Right renal pelvis (tissue), 4 donors: ENCODE measurements around the gene DENND1A. TPM values are rescaled to one million over a fixed set of nuclear protein-coding genes. Genes with fewer than 3 reads are reported as not detected.
"Not testable (repeated sequence)": the region's sequence is repeated elsewhere in the genome, so short reads cannot be mapped to it uniquely, and the experiment has no call there.

Source experiments
- DNase-seq, 4 donors: peaks; one replicate each; pipeline ENCODE4 v3.0.0-alpha.2; 2013; ENCODE audit warnings: low read depth in 4 of 4, low spot score in 3 of 4, missing footprints in 1 of 4
- polyA plus RNA-seq, 4 donors: library from polyadenylated mRNA; unstranded; fragments of 120-200 nt; gene quantifications; one replicate each; pipeline ENCODE4 v1.2.1, GENCODE V29; 2013; ENCODE audit not compliant: insufficient read length in 4 of 4

DENND1A gene
- polyA plus RNA-seq, 4 donors, result 21.3 to 24.4 (median 23.3) TPM

- no peak for DNase-seq
Measured at GRCh38 chr9:123823194-123823947, 106.6 kb downstream of the DENND1A start.

DNA sequence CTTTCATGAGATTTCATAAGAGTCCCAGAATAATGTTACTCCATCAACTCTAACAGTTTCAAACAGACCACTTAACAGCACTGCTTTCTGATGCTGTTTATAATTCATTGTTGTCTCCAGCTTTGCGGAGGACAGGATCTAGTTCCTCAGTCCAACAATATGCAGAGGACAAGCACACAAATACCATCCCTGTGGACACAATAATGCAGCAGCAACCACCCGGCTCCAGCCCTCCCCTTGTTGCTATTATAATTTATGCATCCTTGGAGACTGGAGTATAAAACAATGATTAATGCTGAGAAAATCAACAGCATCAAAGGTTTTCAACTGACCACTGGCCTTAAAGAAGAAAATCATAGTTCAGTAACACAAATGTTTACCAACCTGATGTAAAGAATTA, 108.3 kb downstream of the DENND1A start:
- no peak for DNase-seq

- DNase-seq, result no peak
Measured at GRCh38 chr9:123820139-123820538, 109.8 kb downstream of the DENND1A start.

GRCh38 chr9:123816817-123817472, 113.0 kb downstream of the DENND1A start:
- no peak for DNase-seq

- DNase-seq, result not testable (repeated sequence)
Measured at GRCh38 chr9:123815856-123816255, 114.1 kb downstream of the DENND1A start.

- DNase-seq, result no peak
Measured at GRCh38 chr9:123814496-123814895, 115.4 kb downstream of the DENND1A start.

DNA sequence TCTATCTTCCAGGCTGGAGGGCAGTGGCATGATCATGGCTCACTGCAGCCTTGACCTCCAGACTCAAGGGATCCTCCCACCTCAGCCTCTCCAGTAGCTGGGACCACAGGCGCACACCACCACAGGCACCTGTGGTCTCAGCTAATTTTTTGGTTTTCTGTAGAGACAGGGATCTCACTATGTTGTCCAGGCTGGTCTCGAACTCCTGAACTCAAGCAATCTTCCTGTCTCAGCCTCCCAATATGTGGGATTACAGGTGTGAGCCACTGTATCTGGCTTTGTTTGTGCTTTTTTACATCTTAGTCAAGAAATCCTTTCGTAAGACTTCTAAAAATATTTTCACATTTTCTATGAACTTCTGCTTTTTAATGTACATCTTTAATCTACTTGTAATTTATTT, 116.9 kb downstream of the DENND1A start:
- DNase-seq, result no peak

DNA sequence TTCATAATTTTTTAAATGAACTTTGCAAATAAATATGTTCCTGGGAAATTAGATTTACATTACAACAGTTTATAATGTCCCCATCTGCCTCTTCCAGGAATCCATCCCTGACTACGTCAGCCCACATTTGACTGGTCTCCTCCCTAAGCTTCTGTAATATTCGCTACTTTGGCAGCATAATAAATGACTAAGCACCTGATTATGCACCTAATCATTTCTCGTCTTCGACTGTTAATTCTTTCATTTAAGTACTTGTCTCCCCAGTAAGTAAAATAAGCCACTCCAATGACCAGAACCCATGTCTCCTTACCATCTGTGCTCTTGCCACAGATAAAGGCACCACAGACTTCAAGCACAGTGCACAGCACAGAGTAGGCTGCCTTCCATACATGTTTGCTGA, 122.7 kb downstream of the DENND1A start:
- DNase-seq, result no peak

GRCh38 chr9:123806829-123807228, 123.1 kb downstream of the DENND1A start:
- DNase-seq, result no peak

DNA sequence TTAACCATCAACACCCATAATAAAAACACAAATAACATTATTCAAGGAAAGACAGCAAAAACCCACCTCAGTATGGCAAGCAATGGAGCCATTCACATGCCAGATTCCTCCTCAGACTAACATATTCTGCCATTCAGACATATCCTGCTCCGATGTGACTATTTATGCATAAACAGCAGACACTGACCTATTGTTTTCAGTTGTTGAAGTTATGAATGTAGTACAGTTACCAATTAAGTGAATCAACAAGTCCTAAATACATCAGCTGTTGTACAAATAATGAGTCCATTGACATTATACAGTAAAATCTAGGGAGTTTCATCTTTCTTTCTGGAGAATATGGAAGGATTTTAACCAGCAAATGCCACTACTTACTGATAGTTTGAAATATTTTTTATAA, 131.7 kb downstream of the DENND1A start:
- no peak for DNase-seq

DNA sequence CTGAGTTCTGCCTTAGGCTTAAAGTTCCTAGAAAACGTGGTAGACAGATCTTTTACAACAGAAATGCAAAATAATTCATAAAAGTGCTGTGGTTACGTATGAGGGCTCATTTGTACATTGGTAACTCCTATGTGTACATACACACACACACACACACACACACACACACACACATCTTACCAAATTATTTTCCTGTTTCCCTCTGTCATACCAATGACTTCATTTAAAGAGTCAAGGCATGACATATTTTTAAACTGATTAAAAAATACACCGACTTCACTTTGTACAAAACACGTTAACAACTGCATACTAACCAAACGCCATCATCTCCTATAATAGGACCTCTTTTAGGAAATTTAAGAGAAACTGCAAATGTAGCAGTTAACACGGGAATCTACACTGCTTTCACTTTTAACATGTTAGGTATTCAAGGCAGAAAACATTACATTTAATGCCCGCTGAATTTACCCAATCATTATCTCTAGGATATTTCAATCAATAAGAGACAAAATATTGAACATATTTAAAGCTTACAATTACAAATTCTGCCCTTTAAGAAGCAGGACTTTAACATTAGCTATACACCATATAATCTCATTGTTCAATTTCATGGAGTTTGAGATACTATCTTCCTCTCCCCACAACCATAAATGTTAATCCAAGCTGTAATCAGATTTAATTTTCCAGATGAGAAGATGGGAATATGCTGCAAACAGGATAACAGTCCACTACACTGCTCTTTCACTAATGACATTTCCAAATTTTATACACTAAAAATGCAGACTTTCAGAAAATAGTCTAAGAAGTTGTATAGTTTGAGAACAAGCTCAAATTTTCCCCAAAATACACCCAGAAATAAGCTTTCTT, 133.1 kb downstream of the DENND1A start:
- DNase-seq, result no peak

DNA sequence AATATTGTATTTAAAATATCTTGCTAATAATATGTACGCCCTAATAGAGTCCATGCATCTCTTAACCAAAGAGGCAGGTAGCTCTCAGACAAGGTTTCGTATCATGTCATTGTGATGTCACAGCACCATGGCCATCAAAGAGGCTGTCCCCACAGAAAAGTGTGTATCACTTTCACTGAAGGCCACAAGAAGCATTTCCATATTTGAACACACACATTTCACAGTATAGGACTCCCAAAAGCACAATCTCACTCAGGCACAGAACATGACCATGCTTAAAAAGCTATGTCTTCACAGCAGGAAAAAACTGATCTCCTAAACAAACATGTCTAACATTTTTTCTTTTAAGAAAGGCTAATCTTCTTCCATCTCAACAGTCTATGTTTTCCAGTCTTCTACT, 133.8 kb downstream of the DENND1A start:
- no peak for DNase-seq

- no peak for DNase-seq
Measured at GRCh38 chr9:123795336-123795735, 134.6 kb downstream of the DENND1A start.

DNA sequence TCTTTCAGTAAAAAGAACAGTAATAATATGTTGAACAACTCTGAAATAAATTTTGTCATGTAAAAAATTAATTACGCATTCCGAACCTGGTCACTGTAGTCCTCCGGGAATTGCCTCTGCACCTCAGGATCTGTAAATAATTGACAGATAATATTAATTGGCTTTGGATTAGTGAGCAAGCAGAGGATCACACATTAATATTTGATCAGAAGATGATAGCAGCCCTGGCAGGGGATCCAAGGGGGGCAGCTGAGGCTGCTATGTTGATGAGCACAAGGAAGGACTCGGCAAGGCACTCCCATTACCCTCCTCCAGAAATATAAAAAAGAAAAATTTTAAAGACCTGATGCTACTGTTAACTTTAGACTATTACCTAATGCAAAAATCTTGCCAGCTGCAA, 137.4 kb downstream of the DENND1A start:
- DNase-seq, result no peak

DNA sequence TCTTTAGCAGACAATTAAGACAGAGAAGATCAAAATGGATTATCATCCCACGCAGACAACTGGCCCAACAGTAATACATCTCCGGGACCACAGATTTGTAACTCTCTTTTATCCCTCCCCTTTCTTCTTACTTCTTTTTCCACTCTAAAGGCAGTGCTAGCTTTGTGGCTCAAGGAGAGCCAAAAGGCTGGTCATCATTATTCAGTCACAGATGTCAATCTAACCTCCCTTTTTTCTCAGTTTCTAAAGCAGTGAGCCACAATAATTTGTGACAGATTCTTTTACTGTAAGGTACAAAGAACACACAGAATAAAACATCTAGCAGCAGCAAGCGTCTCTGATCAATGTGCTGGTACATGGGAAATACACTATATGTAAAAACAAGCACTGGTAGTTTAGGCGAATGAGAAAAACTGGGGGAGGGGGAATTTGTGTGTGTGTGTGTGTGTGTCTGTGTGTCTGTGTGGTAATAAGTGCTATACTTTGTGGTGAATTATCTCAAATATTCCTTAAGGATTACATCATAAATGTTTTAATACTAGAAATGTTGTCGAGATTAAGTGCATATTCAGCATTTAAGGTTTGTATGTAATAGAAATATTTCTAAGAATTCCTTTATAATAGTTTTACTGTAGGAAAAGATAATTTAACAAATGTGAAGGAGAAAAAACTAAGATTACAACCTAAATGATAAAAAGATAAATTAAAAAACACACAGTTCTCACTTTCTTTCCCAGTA, 140.2 kb downstream of the DENND1A start:
- no peak for DNase-seq

DNA sequence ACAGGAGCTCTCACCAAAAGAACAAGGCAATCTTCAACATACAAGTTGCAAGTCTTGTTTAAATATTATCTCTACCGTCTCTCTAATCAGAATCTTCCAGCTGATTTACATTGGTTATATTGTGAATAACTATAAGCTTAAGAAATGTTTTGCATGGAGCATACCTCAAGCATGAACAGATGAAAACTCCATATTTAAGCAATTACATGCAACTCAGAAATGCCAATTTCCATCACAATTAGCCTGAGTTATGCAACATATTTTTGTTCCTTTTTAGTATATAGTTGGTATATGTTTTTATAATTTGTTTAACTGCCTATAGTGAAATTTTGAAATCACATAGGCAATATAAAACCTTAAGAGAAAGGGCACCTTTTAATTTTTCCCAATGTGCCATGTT, 142.5 kb downstream of the DENND1A start:
- DNase-seq, result no peak

- DNase-seq, result no peak
Measured at GRCh38 chr9:123784518-123784917, 145.4 kb downstream of the DENND1A start.

GRCh38 chr9:123778232-123778902, 151.6 kb downstream of the DENND1A start:
- DNase-seq, result no peak

- no peak for DNase-seq
Measured at GRCh38 chr9:123776708-123777537, 153.0 kb downstream of the DENND1A start.
